D721Med (cell line): ENCODE data around the gene ASCL5.

Experiments used
- DNase-seq: peaks from one replicate; pipeline ENCODE4 v3.0.0; 2011; ENCODE audit warnings: low spot score; ENCODE audit not compliant: insufficient read length
- FAIRE-seq: peaks from 2 replicates; lab custom pipeline; 2011; peaks lifted over from hg19 to GRCh38; lab: Jason Lieb, UNC
- TF ChIP-seq, protein P1 (sequence below): IDR thresholded peaks from 2 replicates; pipeline ENCODE4 v1.5.1; 2012; ENCODE audit warnings: mild to moderate bottlenecking, control low read depth; ENCODE audit not compliant: insufficient read depth; ENCODE audit errors: missing control alignments

The ASCL5 gene, protein sequence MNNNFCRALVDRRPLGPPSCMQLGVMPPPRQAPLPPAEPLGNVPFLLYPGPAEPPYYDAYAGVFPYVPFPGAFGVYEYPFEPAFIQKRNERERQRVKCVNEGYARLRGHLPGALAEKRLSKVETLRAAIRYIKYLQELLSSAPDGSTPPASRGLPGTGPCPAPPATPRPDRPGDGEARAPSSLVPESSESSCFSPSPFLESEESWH

DNA sequence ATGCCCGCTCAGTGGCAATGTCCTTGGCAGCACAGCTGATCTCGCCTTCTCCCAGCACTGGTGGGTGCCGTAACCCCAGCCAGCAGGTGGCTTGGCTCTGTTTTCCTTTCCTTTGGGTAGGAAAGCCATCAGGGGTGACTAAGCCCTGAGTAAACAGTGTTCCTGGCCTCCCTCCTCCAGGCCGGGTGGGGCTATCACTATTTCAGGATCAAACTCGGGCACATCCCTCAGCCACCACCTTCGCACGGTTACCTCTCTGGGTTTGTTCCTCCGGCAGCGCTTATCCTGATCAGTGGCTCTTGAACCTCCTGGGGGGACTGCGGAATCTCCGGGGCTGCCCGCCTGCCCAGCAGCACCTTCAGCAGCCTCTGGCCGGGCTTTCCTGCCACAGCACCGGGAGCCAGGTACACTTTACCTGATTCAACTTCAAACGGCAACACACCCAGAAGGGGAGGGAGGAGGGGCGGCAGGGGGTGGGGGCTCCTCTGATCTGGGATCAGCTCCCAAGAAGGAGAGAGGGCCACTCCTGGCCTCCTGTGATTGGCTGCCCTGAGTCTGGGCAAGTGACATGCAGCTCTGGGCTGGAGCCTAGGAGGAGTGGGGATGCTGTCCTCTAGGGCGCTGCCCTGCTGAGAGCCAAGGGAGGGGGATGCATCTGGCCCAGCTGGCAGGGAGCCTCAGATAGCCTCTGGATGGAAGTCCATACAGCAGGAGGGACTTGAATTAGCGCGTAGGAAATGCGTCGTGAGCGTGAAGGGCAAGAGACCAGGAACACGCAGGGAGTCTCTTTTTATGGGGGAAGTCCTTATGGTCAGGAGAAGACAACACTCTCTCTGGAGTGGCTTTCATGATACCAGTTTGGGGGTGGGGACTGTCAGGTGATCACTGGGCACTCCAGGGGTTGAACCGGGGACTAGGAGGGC is at the start of gene ASCL5:
TSS of gene ASCL5 (minus strand) at position 353 of the 923 bp plus-strand sequence. CDS start 11,812 bp downstream, outside the sequence.
- DNase-seq = no peak
- no peak for FAIRE-seq
- TF ChIP-seq, protein P1, sequence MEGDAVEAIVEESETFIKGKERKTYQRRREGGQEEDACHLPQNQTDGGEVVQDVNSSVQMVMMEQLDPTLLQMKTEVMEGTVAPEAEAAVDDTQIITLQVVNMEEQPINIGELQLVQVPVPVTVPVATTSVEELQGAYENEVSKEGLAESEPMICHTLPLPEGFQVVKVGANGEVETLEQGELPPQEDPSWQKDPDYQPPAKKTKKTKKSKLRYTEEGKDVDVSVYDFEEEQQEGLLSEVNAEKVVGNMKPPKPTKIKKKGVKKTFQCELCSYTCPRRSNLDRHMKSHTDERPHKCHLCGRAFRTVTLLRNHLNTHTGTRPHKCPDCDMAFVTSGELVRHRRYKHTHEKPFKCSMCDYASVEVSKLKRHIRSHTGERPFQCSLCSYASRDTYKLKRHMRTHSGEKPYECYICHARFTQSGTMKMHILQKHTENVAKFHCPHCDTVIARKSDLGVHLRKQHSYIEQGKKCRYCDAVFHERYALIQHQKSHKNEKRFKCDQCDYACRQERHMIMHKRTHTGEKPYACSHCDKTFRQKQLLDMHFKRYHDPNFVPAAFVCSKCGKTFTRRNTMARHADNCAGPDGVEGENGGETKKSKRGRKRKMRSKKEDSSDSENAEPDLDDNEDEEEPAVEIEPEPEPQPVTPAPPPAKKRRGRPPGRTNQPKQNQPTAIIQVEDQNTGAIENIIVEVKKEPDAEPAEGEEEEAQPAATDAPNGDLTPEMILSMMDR = no peak

DNA sequence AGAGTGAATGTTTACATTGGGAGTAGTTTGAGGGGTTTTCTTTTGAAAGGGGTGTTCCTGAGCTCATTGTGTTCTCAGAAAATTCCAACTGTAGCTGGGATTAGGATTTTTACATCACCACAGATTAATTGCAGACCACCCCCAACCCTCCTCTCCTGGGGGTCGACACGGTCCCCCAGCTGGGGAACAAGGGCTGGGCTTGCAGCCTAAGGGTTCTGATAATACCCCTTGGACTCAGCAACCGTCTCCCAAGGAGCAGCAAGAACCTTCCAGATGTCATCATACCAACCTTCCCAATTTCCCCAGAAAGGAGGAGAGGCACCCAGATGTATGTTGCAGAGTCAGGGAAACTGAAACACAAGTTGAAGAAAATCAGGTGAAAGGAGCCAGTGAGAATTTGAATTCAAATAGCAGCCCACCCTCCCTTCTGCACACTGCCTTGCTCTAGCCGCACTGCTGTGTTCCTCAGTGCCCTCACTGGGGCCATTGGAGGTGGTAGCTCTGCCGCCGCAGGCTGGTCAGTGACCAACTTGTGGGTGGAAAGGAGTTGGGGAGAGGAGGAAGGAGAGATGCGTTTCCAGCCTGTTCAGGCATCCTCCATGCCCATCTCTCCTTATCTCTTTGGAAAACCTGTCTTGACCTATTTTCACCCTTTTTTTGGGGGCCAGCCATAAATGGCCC is 49.0 kb upstream of the ASCL5 start:
- TF ChIP-seq, protein P1 = no peak
- no peak for DNase-seq
- FAIRE-seq = no peak

DNA sequence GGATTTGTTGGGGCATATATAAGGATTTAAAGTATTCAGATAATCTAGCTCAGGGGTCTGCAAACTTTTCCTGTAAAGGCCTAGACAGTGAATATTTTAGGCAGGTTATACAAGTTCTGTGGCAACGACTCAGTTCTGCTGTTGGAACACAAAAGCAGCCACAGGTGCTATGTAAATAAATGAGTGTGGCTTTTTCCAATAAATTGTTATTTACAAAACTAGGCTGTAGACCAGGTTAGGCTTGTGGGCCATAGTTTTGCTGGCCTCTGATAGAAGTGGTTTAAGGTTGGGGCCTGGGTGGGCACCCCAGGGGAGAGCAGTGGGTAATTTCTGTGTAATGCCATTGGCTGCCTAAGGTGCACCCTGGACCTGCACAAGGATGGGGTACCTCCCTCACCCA is 46.8 kb upstream of the ASCL5 start:
- no peak for FAIRE-seq
- DNase-seq = no peak
- TF ChIP-seq, protein P1 = no peak

DNA sequence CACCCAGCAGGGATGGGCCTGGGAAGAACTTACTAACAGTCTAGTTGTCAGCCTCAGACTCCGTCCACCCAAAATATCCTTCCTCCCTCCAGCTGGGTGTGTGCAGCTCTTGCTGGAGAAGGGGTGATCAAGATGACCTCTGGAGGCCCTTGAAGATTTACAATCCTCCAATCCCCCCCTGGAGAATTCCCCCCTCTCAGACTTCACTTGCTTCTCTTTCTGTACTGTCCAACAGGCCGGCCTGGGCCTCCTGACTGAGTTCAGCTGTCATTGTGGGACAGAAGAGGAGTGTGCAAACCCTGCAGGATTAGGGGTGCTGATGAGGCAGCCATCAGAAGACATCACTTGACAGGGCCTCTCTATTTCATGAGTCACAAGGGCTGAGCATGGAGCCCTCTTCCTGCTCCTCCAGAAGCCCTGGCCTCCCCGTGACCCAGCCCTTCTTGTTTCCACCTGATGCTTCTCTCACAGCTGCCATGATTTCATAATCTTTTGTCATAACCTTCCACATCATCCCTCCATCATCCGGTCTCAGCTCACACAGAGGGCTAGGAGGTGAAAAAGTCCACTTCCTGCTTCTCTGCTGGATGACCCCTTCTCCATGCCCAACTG is 46.1 kb upstream of the ASCL5 start:
- TF ChIP-seq, protein P1 = no peak

DNA sequence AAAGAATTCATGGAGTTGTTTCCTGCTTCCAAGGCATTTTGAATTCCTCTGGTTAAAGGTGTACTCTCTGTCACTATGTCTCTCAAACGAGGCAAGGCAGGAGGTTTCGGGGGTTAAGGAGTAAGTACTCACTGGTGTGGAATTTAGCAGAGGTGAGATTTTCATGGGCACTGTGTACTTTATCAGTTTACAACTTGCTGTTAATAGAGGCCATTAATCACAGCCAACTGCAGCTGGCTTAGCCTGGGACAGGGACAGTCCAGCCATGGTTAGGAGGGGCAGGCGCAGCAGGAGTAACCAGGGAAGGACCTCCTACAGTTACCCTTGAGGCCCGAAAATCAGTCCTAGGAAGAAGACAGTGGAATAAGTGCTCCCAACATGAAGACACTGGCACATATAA is 45.3 kb upstream of the ASCL5 start:
- FAIRE-seq (no peak), DNase-seq (no peak)
- TF ChIP-seq, protein P1 = no peak

More for the DNA sequence above, 46.1 kb upstream of the ASCL5 start:
- FAIRE-seq (no peak), DNase-seq (no peak)

DNA sequence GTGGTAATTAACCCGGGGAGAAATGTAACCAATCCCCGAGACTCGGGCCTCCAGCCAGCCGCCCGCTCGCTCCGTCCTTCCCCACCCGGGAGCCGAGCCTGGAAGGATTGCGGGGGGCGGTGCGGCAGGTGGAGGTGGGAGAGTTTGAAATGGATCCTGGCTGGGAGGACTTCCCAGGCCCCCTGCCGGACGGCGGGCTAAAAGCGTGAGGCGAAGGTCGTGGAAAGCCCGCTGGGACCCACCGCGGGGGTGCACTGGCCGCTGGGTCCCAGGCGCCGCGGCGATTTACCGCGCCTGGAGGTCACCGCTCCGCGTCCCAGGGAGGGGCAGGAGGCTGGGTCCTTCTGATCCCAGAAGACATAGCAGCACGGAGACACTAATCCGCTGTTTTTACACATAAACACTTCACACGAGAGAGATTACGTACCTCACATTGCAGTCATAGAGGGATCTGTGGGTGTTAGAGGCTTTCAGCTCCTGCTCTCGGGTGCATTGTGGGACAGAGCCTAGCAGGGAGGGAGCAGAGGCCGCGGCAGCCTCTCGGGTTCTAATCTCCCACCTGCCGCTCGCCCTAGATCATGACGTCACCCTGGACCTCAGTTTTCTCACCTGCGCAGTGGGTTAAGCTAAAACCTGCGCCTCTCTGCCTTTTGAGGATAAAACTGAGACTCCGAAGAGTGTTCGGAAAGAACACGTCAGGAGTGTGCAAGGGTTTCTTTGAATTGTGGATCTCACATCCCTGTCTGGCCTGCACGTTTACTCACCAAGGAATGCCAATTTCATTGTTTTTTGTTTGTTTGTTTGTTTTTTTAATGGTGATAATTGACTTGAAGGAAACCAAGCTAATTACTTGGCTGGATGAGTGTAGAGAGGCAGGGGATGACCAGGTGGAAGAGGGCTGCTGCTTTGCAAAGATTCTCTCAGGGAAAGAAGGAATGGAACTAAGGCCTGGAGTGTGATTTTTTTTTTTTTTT is 44.4 kb upstream of the ASCL5 start:
- DNase-seq (peak; percentile 83), FAIRE-seq (peak; percentile 87)
- TF ChIP-seq, protein P1 = peak; percentile 8
